Measurements from ENCODE around the gene PELI2. TPM values are rescaled to one million over a fixed set of nuclear protein-coding genes. Genes with fewer than 3 reads are reported as not detected.

PELI2 gene
- total RNA-seq, 1 donor from 2014 or later, result 7.8 TPM

GRCh38 chr14:56341766-56342493 lies 223.7 kb downstream of the PELI2 start:
- Histone ChIP-seq H3K36me3 (ENCODE audit: control insufficient read depth in 3 of 3, insufficient read depth in 3 of 3, low read length in 3 of 3) (no peaks in the 10 kb centered on the region), H3K27ac (ENCODE audit: low read depth, low read length) (peak overlapping the region; percentile 55), H3K4me1 (ENCODE audit: control insufficient read depth in 3 of 3, insufficient read depth in 3 of 3, low read length in 3 of 3) (peaks cover 12 to 24% (median 19%) of the 10 kb centered on the region in 3 donors), H3K4me3 (ENCODE audit: low read length in 3 of 3) (no peak overlapping the region), H3K9me3 (ENCODE audit: control insufficient read depth in 3 of 3, low read length in 3 of 3) (no peaks in the 10 kb centered on the region), H3K27me3 (ENCODE audit: control insufficient read depth in 3 of 3, insufficient read depth in 3 of 3, low read length in 3 of 3) (no peaks in the 10 kb centered on the region), H3K9ac (ENCODE audit: low read depth in 1 of 3, low read length in 3 of 3) (no peak overlapping the region)

- peaks cover 12 to 24% (median 19%) of the 10 kb centered on the region in 3 donors for H3K4me1 ChIP-seq (ENCODE audit: control insufficient read depth in 3 of 3, insufficient read depth in 3 of 3, low read length in 3 of 3)
- no peaks in the 10 kb centered on the region for H3K36me3 ChIP-seq (ENCODE audit: control insufficient read depth in 3 of 3, insufficient read depth in 3 of 3, low read length in 3 of 3)
- H3K9me3 ChIP-seq (ENCODE audit: control insufficient read depth in 3 of 3, low read length in 3 of 3), result no peaks in the 10 kb centered on the region
- no peaks in the 10 kb centered on the region for H3K27me3 ChIP-seq (ENCODE audit: control insufficient read depth in 3 of 3, insufficient read depth in 3 of 3, low read length in 3 of 3)
- peak overlapping the region in 1 of 3 donors; percentile 29 for H3K4me3 ChIP-seq (ENCODE audit: low read length in 3 of 3)
- H3K27ac ChIP-seq (ENCODE audit: low read depth, low read length), result peak overlapping the region; percentile 55
- no peak overlapping the region for H3K9ac ChIP-seq (ENCODE audit: low read depth in 1 of 3, low read length in 3 of 3)
These were observed 224.3 kb downstream of the PELI2 start for GRCh38 chr14:56342494-56342942.

- Histone ChIP-seq H3K4me3 (ENCODE audit: low read length in 3 of 3) (no peak overlapping the region), H3K4me1 (ENCODE audit: control insufficient read depth in 3 of 3, insufficient read depth in 3 of 3, low read length in 3 of 3) (no peaks in the 10 kb centered on the region), H3K27ac (ENCODE audit: low read depth, low read length) (no peak overlapping the region), H3K36me3 (ENCODE audit: control insufficient read depth in 3 of 3, insufficient read depth in 3 of 3, low read length in 3 of 3) (peaks cover 0 to 2% (median 0%) of the 10 kb centered on the region in 3 donors), H3K27me3 (ENCODE audit: control insufficient read depth in 3 of 3, insufficient read depth in 3 of 3, low read length in 3 of 3) (no peaks in the 10 kb centered on the region), H3K9ac (ENCODE audit: low read depth in 1 of 3, low read length in 3 of 3) (no peak overlapping the region), H3K9me3 (ENCODE audit: control insufficient read depth in 3 of 3, low read length in 3 of 3) (peaks cover 0 to 4% (median 0%) of the 10 kb centered on the region in 3 donors)
These were observed 231.7 kb downstream of the PELI2 start for GRCh38 chr14:56349960-56350359.

Measured in skeletal muscle tissue (tissue), 4 donors.